NOMO-1 treated with DMSO at 0.1 percent for 48 hours (cell line): ENCODE measurements around the gene SLC14A1.
"Not testable (repeated sequence)": the region's sequence is repeated elsewhere in the genome, so short reads cannot be mapped to it uniquely, and the experiment has no call there.

Source experiments
- DNase-seq: peaks from one replicate; lab custom pipeline; 2025; ENCODE audit not compliant: unreplicated experiment; lab: John Stamatoyannopoulos, UW

SLC14A1 gene

DNA sequence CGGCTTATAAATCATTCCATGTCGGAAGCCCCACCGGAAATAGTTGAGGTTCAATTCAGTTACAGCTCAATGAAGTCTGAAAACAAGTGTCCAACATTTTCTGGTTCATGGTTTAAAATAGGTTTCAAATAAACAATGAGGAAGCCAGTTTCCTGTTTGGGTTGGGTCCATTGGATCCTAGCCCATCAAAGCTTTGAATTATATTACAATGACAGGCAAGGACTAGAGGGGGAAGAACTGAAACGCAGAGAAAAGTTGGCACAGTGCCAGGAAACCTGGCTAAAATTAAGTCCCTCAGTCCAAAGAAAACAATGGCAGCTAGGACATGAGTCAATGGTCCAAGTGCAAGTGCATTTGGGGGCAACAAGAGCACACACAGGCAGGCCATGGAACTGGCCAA is 32.0 kb downstream of the SLC14A1 start:
- DNase-seq: no peak

DNA sequence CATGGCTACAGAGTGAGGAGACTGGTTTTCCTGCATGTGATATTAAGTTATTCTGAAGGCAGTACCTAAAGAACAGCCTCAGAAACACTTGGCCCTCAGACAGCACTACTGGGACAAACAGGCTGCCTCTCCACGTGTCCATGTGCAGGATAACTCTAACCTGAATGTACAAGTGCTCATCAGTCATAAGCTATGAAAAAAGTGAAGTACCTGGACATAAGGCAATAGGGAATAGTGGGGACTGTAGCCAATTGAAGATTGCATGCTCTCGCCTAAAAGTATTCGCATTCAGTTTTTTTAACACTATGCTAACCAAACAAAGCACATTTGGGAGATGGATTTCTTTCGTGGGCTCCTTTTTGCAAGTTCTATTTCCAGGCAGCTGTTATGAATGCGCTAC is 33.0 kb downstream of the SLC14A1 start:
- DNase-seq: no peak

DNA sequence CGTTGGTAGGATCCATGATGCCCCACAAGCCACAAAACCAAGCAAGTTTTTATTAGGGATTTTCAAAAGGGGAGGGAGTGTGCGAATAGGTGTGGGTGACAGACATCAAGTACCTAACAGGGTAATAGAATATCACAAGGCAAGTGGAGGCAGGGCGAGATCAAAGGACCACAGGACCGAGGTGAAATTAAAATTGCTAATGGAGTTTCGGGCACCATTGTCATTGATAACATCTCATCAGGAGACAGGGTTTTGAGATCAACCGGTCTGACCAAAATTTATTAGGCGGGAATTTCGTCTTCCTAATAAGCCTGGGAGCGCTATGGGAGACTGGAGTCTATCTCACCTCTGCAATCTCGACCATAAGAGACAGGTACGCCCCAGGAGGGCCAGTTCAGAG is 33.7 kb downstream of the SLC14A1 start:
- DNase-seq: not testable (repeated sequence)

- DNase-seq: no peak
Observed at GRCh38 chr18:45760462-45761036, 36.6 kb downstream of the SLC14A1 start.

- peak; percentile 74 for DNase-seq
Observed at GRCh38 chr18:45761512-45762114, 37.6 kb downstream of the SLC14A1 start.

- peak; percentile 44 for DNase-seq
Observed at GRCh38 chr18:45764000-45764686, 40.2 kb downstream of the SLC14A1 start.

DNA sequence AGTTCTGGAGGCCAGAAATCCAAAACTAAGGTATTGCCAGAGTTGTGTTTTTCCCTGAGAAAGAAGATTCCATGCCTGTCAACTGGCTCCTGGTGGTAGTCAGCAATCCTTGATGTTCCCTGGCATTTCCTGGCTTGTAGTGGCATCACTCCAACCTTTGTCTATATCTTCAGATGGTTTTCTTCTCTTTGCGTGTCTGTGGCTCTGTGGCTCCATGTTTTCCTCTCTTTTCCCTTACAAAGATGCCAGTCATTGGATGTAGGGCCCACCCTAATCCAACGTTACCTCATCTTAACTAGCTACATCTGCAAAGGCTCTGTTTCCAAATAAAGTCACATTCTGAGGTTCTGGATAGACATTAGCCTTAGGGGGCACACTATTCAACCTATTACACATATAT is 41.8 kb downstream of the SLC14A1 start:
- no peak for DNase-seq

GRCh38 chr18:45771587-45772480 is 47.9 kb downstream of the SLC14A1 start:
- no peak for DNase-seq

DNA sequence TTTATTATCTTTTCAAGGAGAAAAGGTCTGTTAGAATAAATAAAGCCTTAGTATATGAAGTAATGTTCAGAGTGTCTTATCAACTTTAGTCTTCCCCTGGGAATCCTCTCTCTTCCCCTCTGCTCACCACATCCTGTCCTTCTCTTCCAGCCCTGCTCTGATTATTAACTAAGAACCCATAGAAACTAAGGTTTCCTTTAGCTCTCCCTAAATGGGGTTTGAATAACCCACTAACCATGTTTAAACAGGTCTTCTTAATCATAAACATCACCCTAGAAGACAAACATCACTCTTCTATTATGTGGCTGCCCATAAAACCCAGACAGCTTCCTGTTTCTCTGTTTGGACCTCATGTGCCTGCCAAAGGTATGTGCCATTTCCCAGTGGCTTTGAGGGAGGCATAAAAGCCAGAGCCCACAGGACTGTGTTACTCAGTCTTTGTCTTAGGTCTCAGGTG is 50.1 kb downstream of the SLC14A1 start:
- DNase-seq: no peak

- DNase-seq: peak; percentile 68
Observed at GRCh38 chr18:45775241-45775676, 51.3 kb downstream of the SLC14A1 start.

- DNase-seq: peak; percentile 24
Observed at GRCh38 chr18:45775743-45776142, 51.8 kb downstream of the SLC14A1 start.

- DNase-seq: no peak
Observed at GRCh38 chr18:45777393-45777792, 53.4 kb downstream of the SLC14A1 start.

DNA sequence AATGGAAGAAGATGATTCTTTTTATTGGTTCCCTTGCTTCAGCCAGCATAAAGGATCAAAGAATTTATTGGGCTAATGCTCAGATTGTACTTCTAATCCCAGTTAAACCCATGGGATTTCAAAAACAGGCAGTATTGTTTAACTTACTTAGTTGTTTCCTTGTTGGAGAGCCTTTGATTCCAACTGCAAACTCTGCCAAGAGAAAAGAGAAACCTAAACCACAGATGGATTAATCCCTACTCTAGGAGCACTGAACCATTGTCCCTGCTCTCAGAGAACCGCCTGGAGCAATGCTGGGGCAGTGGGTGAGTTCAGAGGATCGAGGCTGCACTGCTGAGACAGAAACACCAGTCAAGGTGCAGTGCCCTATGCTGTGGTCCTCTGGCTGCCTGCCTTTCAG is 56.6 kb downstream of the SLC14A1 start:
- DNase-seq: no peak

- no peak for DNase-seq
Observed at GRCh38 chr18:45782662-45783061, 58.7 kb downstream of the SLC14A1 start.

DNA sequence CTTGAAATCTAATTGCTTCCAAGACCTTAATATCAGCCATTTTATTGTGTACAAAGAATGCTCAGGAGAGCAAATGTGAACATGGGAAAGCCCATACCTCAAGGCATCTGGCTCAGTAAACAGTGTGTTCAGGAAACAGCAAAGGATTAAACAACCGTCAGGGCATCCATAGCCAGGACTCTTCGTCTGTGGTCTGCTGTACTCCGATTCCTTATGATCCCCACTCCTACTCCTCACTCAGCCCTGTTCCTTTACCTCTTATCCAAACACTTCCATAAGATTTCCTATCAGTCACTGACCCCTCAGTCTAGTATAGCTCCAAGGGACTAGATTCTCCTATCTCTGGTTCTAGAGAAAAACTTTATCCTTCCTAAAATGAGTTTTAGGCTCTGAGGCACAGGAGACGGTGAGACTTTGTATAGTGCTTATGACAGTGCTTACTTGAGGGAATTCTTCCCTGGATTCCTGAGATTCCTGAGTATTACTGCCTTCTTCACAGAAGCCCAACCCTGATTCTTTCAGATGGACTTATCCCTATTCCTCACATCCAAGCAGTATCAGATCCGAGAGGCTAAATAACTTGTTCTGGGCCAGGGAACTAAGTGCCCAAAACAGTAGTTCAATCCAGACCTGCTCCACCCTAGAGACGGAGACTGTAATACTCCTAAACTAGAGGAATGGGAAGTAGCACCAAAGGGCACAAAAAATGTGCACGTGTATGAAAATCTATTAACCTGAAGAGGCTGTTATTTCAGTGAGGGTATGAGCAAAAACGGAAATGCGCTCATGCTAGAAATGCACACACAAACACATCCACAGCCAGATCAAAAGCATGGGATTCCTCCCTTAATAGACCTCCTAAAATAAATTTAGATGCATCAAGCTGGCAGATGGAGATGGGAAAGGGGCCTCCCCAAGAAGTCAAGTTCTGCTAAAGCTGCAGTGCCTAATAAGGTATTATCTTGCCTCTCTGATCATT is 59.4 kb downstream of the SLC14A1 start:
- no peak for DNase-seq

DNA sequence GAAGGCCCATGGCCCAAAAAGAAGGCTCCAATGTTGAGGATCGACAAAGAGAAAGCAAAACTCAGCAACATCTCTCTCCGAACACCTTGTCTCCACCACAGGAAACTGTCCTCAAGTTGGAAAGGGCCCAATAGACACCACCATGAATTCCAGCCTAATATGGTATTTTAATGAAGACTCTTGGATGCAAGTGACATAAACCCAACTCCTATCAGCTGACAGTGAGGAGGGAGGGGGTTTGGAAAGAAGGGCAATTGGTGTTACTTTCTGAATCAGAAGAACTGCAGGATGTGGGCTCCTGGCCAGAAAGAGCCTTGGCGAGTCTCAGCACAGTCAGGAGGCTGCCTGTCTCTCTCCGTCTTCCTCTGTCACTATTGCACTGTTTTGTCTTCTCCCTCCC is 61.2 kb downstream of the SLC14A1 start:
- DNase-seq: no peak

DNA sequence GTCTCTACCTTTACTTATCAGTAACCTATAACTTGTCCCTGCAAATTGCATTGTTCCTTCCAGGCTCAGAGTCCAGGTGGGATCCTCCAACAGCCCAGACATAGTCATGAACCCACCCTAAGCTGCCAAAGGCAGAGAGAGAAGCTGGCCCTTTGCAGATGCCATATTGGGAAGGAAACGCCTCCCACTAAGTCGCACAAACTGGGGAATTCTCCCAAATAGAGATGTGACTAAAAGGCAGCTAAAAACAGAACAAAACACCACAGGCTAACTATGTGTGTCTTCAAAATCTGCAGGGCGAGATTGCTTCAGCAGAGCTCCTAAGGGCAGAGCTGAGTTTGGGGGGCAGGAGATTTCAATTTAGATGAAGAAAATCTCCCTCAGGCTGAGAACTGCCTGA is 63.0 kb downstream of the SLC14A1 start:
- no peak for DNase-seq

DNA sequence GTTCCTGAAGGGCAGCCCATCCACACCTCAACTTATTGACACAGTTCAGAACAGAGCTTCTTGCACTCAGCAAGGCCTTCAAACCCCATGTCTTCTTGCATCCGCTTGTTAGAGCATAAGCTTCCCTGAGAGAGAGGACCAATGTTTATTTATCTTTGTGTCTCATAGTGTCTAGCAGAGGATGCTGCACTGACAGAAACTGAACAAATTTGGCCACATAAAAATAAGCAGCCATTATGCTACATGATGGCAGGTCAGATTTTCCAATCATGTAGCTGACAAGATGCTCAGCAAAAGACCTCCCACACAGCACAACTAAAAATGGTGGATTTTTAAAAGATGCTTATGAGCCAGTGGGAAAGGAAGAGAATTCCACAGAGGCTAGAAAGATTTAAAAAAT is 63.4 kb downstream of the SLC14A1 start:
- DNase-seq: no peak

DNA sequence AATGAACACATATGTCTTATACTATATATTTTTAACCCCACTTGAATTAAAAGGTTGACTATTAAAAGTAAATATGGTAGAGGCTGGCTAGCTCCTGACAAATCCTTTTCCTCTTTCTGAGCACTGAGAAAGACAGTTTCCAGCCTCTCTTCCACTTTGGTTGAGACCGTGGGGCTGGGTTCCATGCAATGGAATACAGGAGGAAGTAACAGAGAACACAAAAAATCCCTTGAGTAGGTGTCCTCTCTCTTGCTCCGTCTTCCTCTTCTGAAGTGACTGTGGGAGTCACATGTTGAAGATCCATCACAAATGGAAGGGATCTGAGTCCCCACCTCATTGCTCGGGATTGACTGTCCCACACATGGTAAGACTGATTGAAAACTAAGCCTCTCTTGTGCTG is 64.9 kb downstream of the SLC14A1 start:
- no peak for DNase-seq
